H9 (cell line): ENCODE results near the gene OR2J1. TPM values are rescaled to one million over a fixed set of nuclear protein-coding genes. Genes with fewer than 3 reads are reported as not detected.

ENCODE experiments used
- DNase-seq: peaks from one replicate; pipeline ENCODE4 v3.0.0-alpha.2; 2017
- H2AFZ ChIP-seq: one replicate; pipeline ENCODE4 v1.6.1; 2013; ENCODE audit warnings: mild to moderate bottlenecking, low read length, control low read depth, moderate library complexity
- H2AK5ac ChIP-seq: 2 replicates; pipeline ENCODE4 v1.6.1; 2013; ENCODE audit warnings: low read length, control low read depth, mixed read lengths; ENCODE audit not compliant: insufficient read length
- H2BK120ac ChIP-seq: one replicate; pipeline ENCODE4 v1.6.1; 2013; ENCODE audit warnings: low read depth, mild to moderate bottlenecking, low read length, control low read depth, inconsistent platforms; ENCODE audit not compliant: poor library complexity, severe bottlenecking
- H2BK12ac ChIP-seq: 2 replicates; pipeline ENCODE4 v1.6.1; 2013; ENCODE audit warnings: low read length, control low read depth, mixed read lengths, low read depth; ENCODE audit not compliant: insufficient read length
- H2BK15ac ChIP-seq: 2 replicates; pipeline ENCODE4 v1.6.1; 2013; ENCODE audit warnings: low read depth, low read length, control low read depth
- H2BK20ac ChIP-seq: one replicate; pipeline ENCODE4 v1.6.1; 2013; ENCODE audit warnings: low read depth, mild to moderate bottlenecking, low read length, control low read depth, inconsistent platforms; ENCODE audit not compliant: poor library complexity, severe bottlenecking
- H2BK5ac ChIP-seq: 2 replicates; pipeline ENCODE4 v1.6.1; 2013; ENCODE audit warnings: low read length, control low read depth, mixed read lengths; ENCODE audit not compliant: insufficient read length
- H3K14ac ChIP-seq: 2 replicates; pipeline ENCODE4 v1.6.1; 2013; ENCODE audit warnings: low read length, control low read depth; ENCODE audit not compliant: insufficient read depth
- H3K18ac ChIP-seq: 2 replicates; pipeline ENCODE4 v1.6.1; 2013; ENCODE audit warnings: low read depth, mild to moderate bottlenecking, mixed read lengths, low read length, control low read depth; ENCODE audit not compliant: insufficient read length
- H3K23ac ChIP-seq: 2 replicates; pipeline ENCODE4 v1.6.1; 2013; ENCODE audit warnings: low read length, control low read depth, mixed read lengths, low read depth; ENCODE audit not compliant: insufficient read length
- H3K23me2 ChIP-seq: 2 replicates; pipeline ENCODE4 v1.6.1; 2013; ENCODE audit warnings: low read depth, mild to moderate bottlenecking, mixed read lengths, low read length, control low read depth; ENCODE audit not compliant: insufficient read length, poor library complexity, severe bottlenecking
- H3K27ac ChIP-seq: 2 replicates; pipeline ENCODE4 v1.5.1; 2013; ENCODE audit warnings: low read length, control low read depth, mixed read lengths, low read depth; ENCODE audit not compliant: insufficient read length
- H3K27me3 ChIP-seq: 2 replicates; pipeline ENCODE4 v1.6.1; 2013; ENCODE audit warnings: low read length, control low read depth, inconsistent platforms; ENCODE audit not compliant: insufficient read depth
- H3K4ac ChIP-seq: 2 replicates; pipeline ENCODE4 v1.6.1; 2013; ENCODE audit warnings: low read depth, mild to moderate bottlenecking, control low read depth, inconsistent platforms, low read length, moderate library complexity
- H3K4me1 ChIP-seq: 2 replicates; pipeline ENCODE4 v1.6.1; 2013; ENCODE audit warnings: low read length, control low read depth, inconsistent platforms; ENCODE audit not compliant: insufficient read depth
- H3K4me2 ChIP-seq: 2 replicates; pipeline ENCODE4 v1.6.1; 2013; ENCODE audit warnings: low read length, control low read depth, mixed read lengths; ENCODE audit not compliant: insufficient read length, insufficient read depth
- H3K56ac ChIP-seq: 2 replicates; pipeline ENCODE4 v1.6.1; 2013; ENCODE audit warnings: low read depth, mild to moderate bottlenecking, mixed read lengths, low read length, control low read depth; ENCODE audit not compliant: insufficient read length
- H3K79me1 ChIP-seq: 2 replicates; pipeline ENCODE4 v1.6.1; 2013; ENCODE audit warnings: low read depth, mild to moderate bottlenecking, moderate library complexity, low read length, control low read depth, inconsistent platforms; ENCODE audit not compliant: insufficient read depth, poor library complexity, severe bottlenecking
- H3K79me2 ChIP-seq: 2 replicates; pipeline ENCODE4 v1.6.1; 2013; ENCODE audit warnings: low read length, control low read depth, inconsistent platforms; ENCODE audit not compliant: insufficient read depth
- H3K9ac ChIP-seq: 2 replicates; pipeline ENCODE4 v1.6.1; 2013; ENCODE audit warnings: low read length, control low read depth, mixed read lengths; ENCODE audit not compliant: insufficient read length; ENCODE audit errors: extremely low read depth
- H3K9me3 ChIP-seq: one replicate; pipeline ENCODE4 v1.6.1; 2013; ENCODE audit warnings: low read depth, low read length, inconsistent platforms; ENCODE audit not compliant: control insufficient read depth
- H3T11ph ChIP-seq: one replicate; pipeline ENCODE4 v1.6.1; 2013; ENCODE audit warnings: mild to moderate bottlenecking, low read length, control low read depth, inconsistent platforms
- H4K20me1 ChIP-seq: one replicate; pipeline ENCODE4 v1.6.1; 2013; ENCODE audit not compliant: control insufficient read depth, insufficient read length, insufficient read depth
- H4K5ac ChIP-seq: 2 replicates; pipeline ENCODE4 v1.6.1; 2013; ENCODE audit warnings: low read depth, mild to moderate bottlenecking, mixed read lengths, low read length, control low read depth; ENCODE audit not compliant: insufficient read length
- H4K8ac ChIP-seq: replicated peaks from 2 replicates; pipeline ENCODE4 v1.6.1; 2013; ENCODE audit warnings: low read length, control low read depth, mixed read lengths, low read depth; ENCODE audit not compliant: insufficient read length
- H4K91ac ChIP-seq: 2 replicates; pipeline ENCODE4 v1.6.1; 2013; ENCODE audit warnings: low read depth, mild to moderate bottlenecking, moderate library complexity, mixed read lengths, low read length, control low read depth; ENCODE audit not compliant: insufficient read length
- H3K27ac Mint-ChIP-seq, 3 experiments: 2 replicates in 2 of 3; 3 replicates in 1 of 3; pipeline ENCODE4 v1.8.0; 2020 to 2021; ENCODE audit warnings: mixed read lengths in 3 of 3, mild to moderate bottlenecking in 1 of 3, moderate library complexity in 1 of 3
- H3K27me3 Mint-ChIP-seq: 2 replicates; pipeline ENCODE4 v1.8.0; 2021; ENCODE audit warnings: low read depth, mild to moderate bottlenecking, moderate library complexity, mixed read lengths
- H3K36me3 Mint-ChIP-seq, 3 experiments: 2 replicates in 2 of 3; 3 replicates in 1 of 3; pipeline ENCODE4 v1.8.0; 2020 to 2021; ENCODE audit warnings: low read depth in 3 of 3, mixed read lengths in 3 of 3; ENCODE audit not compliant: insufficient read depth in 1 of 3
- H3K4me1 Mint-ChIP-seq, 2 experiments: 2 replicates each; pipeline ENCODE4 v1.8.0; 2020; ENCODE audit warnings: mixed read lengths in 2 of 2
- H3K4me3 Mint-ChIP-seq, 2 experiments: 2 replicates in 1 of 2; 3 replicates in 1 of 2; pipeline ENCODE4 v1.8.0; 2020 to 2021; ENCODE audit warnings: mild to moderate bottlenecking in 2 of 2, mixed read lengths in 2 of 2, moderate library complexity in 1 of 2
- H3K9me3 Mint-ChIP-seq, 2 experiments: 2 replicates in 1 of 2; 3 replicates in 1 of 2; pipeline ENCODE4 v1.8.0; 2020; ENCODE audit warnings: mild to moderate bottlenecking in 2 of 2, mixed read lengths in 2 of 2, moderate library complexity in 1 of 2
- CTCF ChIP-seq: fragments of 200-600 bp; sonication (generic); conservative IDR thresholded peaks from 3 replicates; pipeline ENCODE4 v1.8.0; 2021; ENCODE audit warnings: antibody characterized with exemption, mild to moderate bottlenecking
- WGBS: extraction: QIAGEN DNeasy Blood & Tissue Kit; methylation state at CpG from one replicate; pipeline ENCODE4 v1.1.7; 2013; ENCODE audit warnings: missing lambda C conversion rate, low lambda C conversion rate, mixed read lengths; ENCODE audit not compliant: insufficient read length; ENCODE audit errors: extremely low coverage; 5-methylcytosine and 5-hydroxymethylcytosine counted together
- total RNA-seq: library from RNA; stranded (reverse); gene quantifications from 2 replicates; pipeline ENCODE4 v1.2.1, GENCODE V29; 2021

The OR2J1 gene
- total RNA-seq, 1 experiment from 2014 or later = not detected

- H3K4me3 Mint-ChIP-seq = no peak overlapping the region
- H2BK20ac ChIP-seq = no peak overlapping the region
- no peak for TF ChIP-seq CTCF
- WGBS = no CpG with 5 or more reads among the region's 1 CpG
- no peak overlapping the region for H4K8ac ChIP-seq
- peaks cover 2 to 17% (median 10%) of the 10 kb centered on the region in 3 experiments; a peak in 6 of 7 replicates for H3K36me3 Mint-ChIP-seq
- H3K56ac ChIP-seq = no peak overlapping the region
- H4K91ac ChIP-seq = no peak overlapping the region
- peaks cover 0 to 3% of the 10 kb centered on the region in 2 experiments; a peak in 1 of 4 replicates for H3K4me1 Mint-ChIP-seq
- H3K18ac ChIP-seq = no peak overlapping the region
- H3K9me3 ChIP-seq = peaks cover 7% of the 10 kb centered on the region
- no peak overlapping the region for H2AFZ ChIP-seq
- no peak overlapping the region for H3K27ac Mint-ChIP-seq
- H3K4me2 ChIP-seq = no peak overlapping the region
- no peak overlapping the region for H2BK12ac ChIP-seq
- H2BK5ac ChIP-seq = no peak overlapping the region
- no peak overlapping the region for H4K5ac ChIP-seq
- H3K14ac ChIP-seq = no peak overlapping the region
- H3K27me3 Mint-ChIP-seq = no peaks in the 10 kb centered on the region
- no peak overlapping the region for H2BK15ac ChIP-seq
- no peak overlapping the region for H2AK5ac ChIP-seq
- H3K23ac ChIP-seq = no peak overlapping the region
- DNase-seq = no peak
- H3K27me3 ChIP-seq = no peaks in the 10 kb centered on the region
- H4K20me1 ChIP-seq = no peaks in the 10 kb centered on the region
- H3K23me2 ChIP-seq = no peaks in the 10 kb centered on the region
- H3K9ac ChIP-seq = no peak overlapping the region
- H3K9me3 Mint-ChIP-seq = peaks cover 18 to 20% of the 10 kb centered on the region in 2 experiments; a peak in 4 of 5 replicates
- no peak overlapping the region for H3T11ph ChIP-seq
- H3K79me1 ChIP-seq = no peaks in the 10 kb centered on the region
- H3K27ac ChIP-seq = no peak overlapping the region
- H2BK120ac ChIP-seq = no peak overlapping the region
- no peak overlapping the region for H3K4ac ChIP-seq
- no peaks in the 10 kb centered on the region for H3K4me1 ChIP-seq
- H3K79me2 ChIP-seq = no peaks in the 10 kb centered on the region
These were observed 42.3 kb downstream of the OR2J1 start for GRCh38 chr6:29141606-29142005.
